Activated CD8-positive, alpha-beta T cell treated with anti-CD3 and anti-CD28 coated beads for 36 hours (primary cell): ENCODE results near the gene RPL7L1. TPM values are rescaled to one million over a fixed set of nuclear protein-coding genes. Genes with fewer than 3 reads are reported as not detected.

Experiments
- ATAC-seq: fragments of 200-7000 bp; cut with Tn5 transposase; one replicate; pipeline ENCODE4 v1.10.0; 2021; ENCODE audit warnings: mild to moderate bottlenecking, moderate library complexity
- CTCF ChIA-PET: fragments of 350-600 bp; sonication (Branson Sonifier 250); formaldehyde crosslinking; loops from one replicate; lab custom pipeline; 2021; ENCODE audit warnings: antibody characterized with exemption; lab: Charles Lee
- POLR2A ChIA-PET: fragments of 350-600 bp; sonication (Branson Sonifier 250); formaldehyde crosslinking; loops from one replicate; lab custom pipeline; 2021; ENCODE audit warnings: antibody characterized with exemption; lab: Charles Lee
- DNase-seq: peaks from one replicate; pipeline ENCODE4 v3.0.0-alpha.2; 2020
- H3K27ac Mint-ChIP-seq: one replicate; pipeline ENCODE4 v1.8.0; 2021; ENCODE audit warnings: mild to moderate bottlenecking, mixed read lengths
- H3K27me3 Mint-ChIP-seq: one replicate; pipeline ENCODE4 v1.8.0; 2021; ENCODE audit warnings: mixed read lengths
- H3K36me3 Mint-ChIP-seq: one replicate; pipeline ENCODE4 v1.8.0; 2021; ENCODE audit warnings: low read depth, mixed read lengths
- H3K4me1 Mint-ChIP-seq: one replicate; pipeline ENCODE4 v1.8.0; 2021; ENCODE audit warnings: low read depth, mixed read lengths
- H3K4me3 Mint-ChIP-seq: one replicate; pipeline ENCODE4 v1.8.0; 2021; ENCODE audit warnings: mild to moderate bottlenecking, moderate library complexity, mixed read lengths
- H3K9me3 Mint-ChIP-seq: one replicate; pipeline ENCODE4 v1.8.0; 2021; ENCODE audit warnings: mixed read lengths
- CTCF ChIP-seq: fragments of 200-600 bp; IDR thresholded peaks from one replicate; pipeline ENCODE4 v1.8.0; 2022; ENCODE audit warnings: antibody characterized with exemption, mild to moderate bottlenecking
- intact Hi-C: fragments of 100-400 bp; cut with micrococcal nuclease; formaldehyde crosslinking; loops from one replicate; pipeline ENCODE4 v1.10.0; 2022
- total RNA-seq, 2 experiments: library from RNA; stranded (reverse); gene quantifications; one replicate each; pipeline ENCODE4 v1.2.3, GENCODE V29; 2021

RPL7L1 gene
- total RNA-seq, 2 experiments from 2014 or later, result 135 to 137 TPM

DNA sequence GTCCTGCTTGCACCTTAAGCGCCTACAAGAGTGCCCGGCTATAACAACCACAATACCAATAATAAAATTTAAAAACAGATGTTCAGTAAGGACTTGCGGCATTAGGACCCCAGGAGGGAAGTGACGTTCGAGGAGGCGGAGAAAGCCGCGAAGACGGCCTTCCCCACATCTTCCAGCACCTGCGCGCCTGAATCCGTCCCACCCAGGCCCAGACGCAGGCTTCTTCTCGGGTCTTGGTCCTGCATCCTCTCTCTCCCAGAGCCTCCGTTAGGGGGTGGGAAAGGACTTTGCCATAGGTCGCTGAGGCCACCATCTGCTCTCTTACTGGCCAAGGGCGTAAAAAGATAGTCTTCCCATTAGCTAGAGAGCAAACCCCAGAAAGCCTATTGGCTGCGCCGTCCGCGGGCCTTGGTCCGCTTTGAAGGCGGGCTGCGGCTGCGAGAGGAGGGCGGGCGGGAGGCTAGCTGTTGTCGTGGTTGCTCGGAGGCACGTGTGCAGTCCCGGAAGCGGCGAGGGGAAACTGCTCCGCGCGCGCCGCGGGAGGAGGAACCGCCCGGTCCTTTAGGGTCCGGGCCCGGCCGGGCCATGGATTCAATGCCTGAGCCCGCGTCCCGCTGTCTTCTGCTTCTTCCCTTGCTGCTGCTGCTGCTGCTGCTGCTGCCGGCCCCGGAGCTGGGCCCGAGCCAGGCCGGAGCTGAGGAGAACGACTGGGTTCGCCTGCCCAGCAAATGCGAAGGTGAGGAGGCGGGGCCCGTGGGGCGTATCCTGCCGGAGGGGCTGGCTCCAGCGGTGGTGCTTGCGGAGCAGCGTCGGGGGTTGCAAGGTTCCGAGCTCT, 49.8 kb downstream of the RPL7L1 start, which contains the start of gene CNPY3:
CNPY3 (plus strand) TSS at position 495 of the 835 bp plus-strand sequence; CDS start at position 586, 91 bp downstream.
- no peak for TF ChIP-seq CTCF
- peaks cover 32% of the 10 kb centered on the region for H3K4me1 Mint-ChIP-seq
- ChIA-PET POLR2A (interaction anchor here (0.6 to 3.6 kb wide), 33 partner anchors 9 to 1000 kb away, joined by 3 to 38 read pairs (median 4); partner anchors contain the start of genes CUL7, KLHDC3, MEA1 and PEX6), CTCF (interaction anchor here (0.7 to 2.5 kb wide), 10 partner anchors 12 to 300 kb away, joined by 3 to 16 read pairs (median 6); partner anchors contain the start of genes DNPH1, KLHDC3, MEA1 and PEX6)
- H3K9me3 Mint-ChIP-seq, result no peaks in the 10 kb centered on the region
- DNase-seq (peak; percentile 98), ATAC-seq (peak; percentile 82)
- H3K4me3 Mint-ChIP-seq, result peak within 1 kb of the TSS; percentile 95
- H3K27ac Mint-ChIP-seq, result peak within 1 kb of the TSS; percentile 97
- H3K27me3 Mint-ChIP-seq, result no peaks in the 10 kb centered on the region
- peaks cover 32% of the 10 kb centered on the region for H3K36me3 Mint-ChIP-seq
- intact Hi-C loops, result no loop called here

DNA sequence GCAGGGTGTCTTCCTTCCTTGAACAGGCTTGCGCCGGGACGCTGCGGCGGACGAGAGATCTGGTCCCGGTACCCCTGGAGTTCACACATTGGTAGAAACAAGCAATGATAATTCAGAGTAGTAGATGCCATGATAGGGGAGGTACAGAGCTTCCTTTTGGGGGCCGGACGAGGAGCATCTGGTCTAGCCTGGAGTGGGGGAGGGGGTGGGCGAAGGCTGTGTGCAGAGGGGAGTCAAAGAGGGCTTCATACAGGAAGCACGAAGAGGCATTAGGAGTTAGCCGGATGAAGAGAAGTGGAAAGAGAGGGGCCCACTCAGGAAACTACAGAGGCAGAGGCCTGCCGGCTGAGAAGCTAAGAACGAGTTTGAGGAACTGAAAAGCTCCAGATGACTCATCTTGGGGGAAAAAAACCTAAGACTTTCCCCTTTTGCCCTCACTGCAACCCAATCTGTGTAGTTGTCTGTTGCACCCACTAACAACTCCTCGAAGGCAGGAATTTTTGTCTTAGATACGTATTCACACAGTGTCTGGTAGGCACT, 50.5 kb downstream of the RPL7L1 start:
- Mint-ChIP-seq H3K4me1 (peaks cover 33% of the 10 kb centered on the region), H3K9me3 (no peaks in the 10 kb centered on the region), H3K27ac (peak overlapping the region; percentile 97), H3K4me3 (peak overlapping the region; percentile 95), H3K27me3 (no peaks in the 10 kb centered on the region), H3K36me3 (peaks cover 34% of the 10 kb centered on the region)
- TF ChIP-seq CTCF, result no peak
- intact Hi-C loops, result loop anchor here (1.0 kb wide), 1 partner anchor 49 kb away; the partner anchor contains the start of gene PEX6
- POLR2A ChIA-PET, result interaction anchor here (0.6 to 3.6 kb wide), 32 partner anchors 8 to 1001 kb away, joined by 3 to 38 read pairs (median 4); partner anchors contain the start of genes CUL7, KLHDC3, MEA1 and PEX6
- peak; percentile 87 for DNase-seq
- ATAC-seq, result peak; percentile 47
- CTCF ChIA-PET, result interaction anchor here (0.7 to 2.5 kb wide), 10 partner anchors 11 to 300 kb away, joined by 3 to 16 read pairs (median 6); partner anchors contain the start of genes DNPH1, KLHDC3, MEA1 and PEX6

DNA sequence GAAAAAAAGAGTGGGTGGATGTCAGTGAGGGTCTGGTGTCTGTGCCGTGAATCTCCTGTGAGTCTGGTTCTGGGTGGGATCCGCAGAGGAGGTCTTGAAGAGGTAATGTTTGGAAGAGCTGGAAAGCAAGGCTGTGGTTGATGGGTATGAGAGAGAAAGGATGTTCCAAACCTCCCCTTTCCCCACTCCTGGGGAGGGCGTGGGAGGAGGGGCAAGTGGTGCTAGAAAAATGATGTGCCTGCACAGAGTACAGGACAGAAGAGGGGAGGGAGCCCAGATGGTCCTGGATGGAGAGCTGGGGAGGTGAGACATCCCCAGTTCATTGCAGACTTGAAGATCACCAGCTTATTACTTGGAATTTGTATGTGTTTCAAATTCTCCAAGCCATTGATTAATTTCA, 53.0 kb downstream of the RPL7L1 start:
- peaks cover 54% of the 10 kb centered on the region for H3K36me3 Mint-ChIP-seq
- H3K4me3 Mint-ChIP-seq, result peak overlapping the region; percentile 95
- intact Hi-C loops, result no loop called here
- peak overlapping the region; percentile 86 for H3K27ac Mint-ChIP-seq
- no peaks in the 10 kb centered on the region for H3K9me3 Mint-ChIP-seq
- H3K4me1 Mint-ChIP-seq, result peaks cover 45% of the 10 kb centered on the region
- no peak for TF ChIP-seq CTCF
- no peak for ATAC-seq
- DNase-seq, result no peak
- CTCF ChIA-PET, result interaction anchor here (1.8 kb wide), 1 partner anchor 212 kb away, joined by 6 read pairs; no protein-coding TSS in a partner anchor
- H3K27me3 Mint-ChIP-seq, result no peaks in the 10 kb centered on the region
- POLR2A ChIA-PET, result interaction anchor here (1.4 to 2.5 kb wide), 3 partner anchors 8 to 52 kb away, joined by 3 to 9 read pairs (median 4); partner anchors contain the start of gene PPP2R5D

GRCh38 chr6:42933205-42933604, 53.8 kb downstream of the RPL7L1 start:
- intact Hi-C loops, result no loop called here
- no peaks in the 10 kb centered on the region for H3K27me3 Mint-ChIP-seq
- TF ChIP-seq CTCF, result no peak
- DNase-seq (no peak), ATAC-seq (no peak)
- ChIA-PET CTCF (interaction anchor here (1.3 to 1.9 kb wide), 2 partner anchors 41 to 211 kb away, joined by 3 to 6 read pairs; no protein-coding TSS in a partner anchor), POLR2A (interaction anchor here (1.3 to 1.5 kb wide), 3 partner anchors 13 to 76 kb away, joined by 3 read pairs; no protein-coding TSS in a partner anchor)
- peak overlapping the region; percentile 86 for H3K27ac Mint-ChIP-seq
- H3K36me3 Mint-ChIP-seq, result peaks cover 59% of the 10 kb centered on the region
- peak overlapping the region; percentile 95 for H3K4me3 Mint-ChIP-seq
- no peaks in the 10 kb centered on the region for H3K9me3 Mint-ChIP-seq
- peaks cover 47% of the 10 kb centered on the region for H3K4me1 Mint-ChIP-seq
